C4-2B (cell line): Measurements from ENCODE around the gene ELL.
"Not testable (repeated sequence)": the region's sequence is repeated elsewhere in the genome, so short reads cannot be mapped to it uniquely, and the experiment has no call there.

ENCODE experiments used
- H3K27ac ChIP-seq: fragments of 450-650 bp; 2 replicates; pipeline ENCODE4 v1.5.1; 2017
- CTCF ChIP-seq: fragments of 450-650 bp; conservative IDR thresholded peaks from 2 replicates; pipeline ENCODE4 v1.5.1; 2017; ENCODE audit warnings: mild to moderate bottlenecking
- ZFX ChIP-seq: fragments of 450-650 bp; IDR thresholded peaks from 2 replicates; pipeline ENCODE4 v1.6.1; 2017

Gene ELL

GRCh38 chr19:18406749-18407148 is 115.1 kb downstream of the ELL start:
- TF ChIP-seq ZFX (no peak), CTCF (no peak)

GRCh38 chr19:18405754-18406153 is 116.1 kb downstream of the ELL start:
- H3K27ac ChIP-seq: not testable (repeated sequence)

More at GRCh38 chr19:18406749-18407148, 115.1 kb downstream of the ELL start:
- H3K27ac ChIP-seq: no peak overlapping the region

GRCh38 chr19:18402455-18403248 is 119.2 kb downstream of the ELL start:
- H3K27ac ChIP-seq: not testable (repeated sequence)

- H3K27ac ChIP-seq: no peak overlapping the region
- TF ChIP-seq ZFX (no peak), CTCF (no peak)
Measured at GRCh38 chr19:18401580-18402112, 120.2 kb downstream of the ELL start.

GRCh38 chr19:18399008-18399407 is 122.9 kb downstream of the ELL start:
- H3K27ac ChIP-seq: peak overlapping the region; percentile 43
- TF ChIP-seq CTCF (no peak), ZFX (no peak)

GRCh38 chr19:18397242-18398202 is 124.3 kb downstream of the ELL start, which contains the start of gene LRRC25:
Gene LRRC25, minus strand, starts transcription at chr19:18397622. Its CDS starts 659 bp downstream, at chr19:18396963.
- H3K27ac ChIP-seq: peak within 1 kb of the TSS; percentile 43; the same call in 1 of the 2 replicates
- no peak for TF ChIP-seq CTCF
- TF ChIP-seq ZFX: no peak

GRCh38 chr19:18396471-18397241 is 125.2 kb downstream of the ELL start:
- TF ChIP-seq ZFX (no peak), CTCF (no peak)
- H3K27ac ChIP-seq: no peak overlapping the region
